HG03097 (cell line): ENCODE results near the gene NAALAD2.
"Not testable (repeated sequence)": the region's sequence is repeated elsewhere in the genome, so short reads cannot be mapped to it uniquely, and the experiment has no call there.

Experiments used
- ATAC-seq: cut with Tn5 transposase; IDR thresholded peaks from one replicate; pipeline ENCODE4 v1.9.1; 2021; ENCODE audit not compliant: unreplicated experiment, low FRiP score

The NAALAD2 gene

GRCh38 chr11:90239967-90240636, 105.6 kb downstream of the NAALAD2 start:
- not testable (repeated sequence) for ATAC-seq

DNA sequence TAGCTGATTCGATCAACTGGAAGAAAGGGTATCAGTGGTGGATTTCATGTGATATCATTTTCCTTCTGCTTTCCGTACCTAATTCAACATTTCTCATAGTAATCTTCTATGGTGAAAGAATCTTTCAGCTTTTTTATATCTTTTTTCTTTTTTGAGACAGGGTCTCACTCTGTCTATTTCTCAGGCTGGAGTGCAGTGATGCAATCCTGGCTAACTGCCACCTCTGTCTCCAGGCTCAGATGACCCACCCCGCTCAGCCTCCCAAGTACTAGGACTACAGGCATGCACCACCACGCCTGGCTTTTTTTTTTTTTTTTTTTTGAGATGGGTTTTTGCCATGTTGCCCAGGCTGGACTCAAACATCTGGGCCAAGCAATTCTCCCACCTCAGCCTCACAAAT, 107.0 kb downstream of the NAALAD2 start:
- no peak for ATAC-seq
